ENCODE data around the gene ZNF311.

GRCh38 chr6:28988536-28989311, 16.4 kb downstream of the ZNF311 start:
- no peak for TF ChIP-seq CTCF (IDR thresholded peaks at IDR 0.05)
- TF ChIP-seq POLR2AphosphoS5 (IDR thresholded peaks at IDR 0.05) = no peak
- TF ChIP-seq POLR2A (IDR thresholded peaks at IDR 0.05) = no peak

Measured in breast epithelium (tissue), 3 donors.